Mucosa of rectum (tissue), 2 donors: Measurements from ENCODE around the gene AGAP9.
"Not testable (repeated sequence)": the region's sequence is repeated elsewhere in the genome, so short reads cannot be mapped to it uniquely, and the experiment has no call there.

ENCODE experiments used
- H3K27ac ChIP-seq, 2 donors: one replicate each; pipeline ENCODE4 v1.7.0; 2013; ENCODE audit warnings: inconsistent platforms in 2 of 2, low read depth in 2 of 2, low read length in 2 of 2
- H3K27me3 ChIP-seq, 2 donors: one replicate each; pipeline ENCODE4 v1.7.0; 2013; ENCODE audit warnings: low read length in 2 of 2; ENCODE audit not compliant: control insufficient read depth in 2 of 2, insufficient read depth in 2 of 2
- H3K36me3 ChIP-seq, 2 donors: one replicate each; pipeline ENCODE4 v1.7.0; 2013; ENCODE audit warnings: low read length in 2 of 2; ENCODE audit not compliant: control insufficient read depth in 2 of 2, insufficient read depth in 2 of 2
- H3K4me1 ChIP-seq, 2 donors: one replicate each; pipeline ENCODE4 v1.7.0; 2013; ENCODE audit warnings: low read length in 2 of 2, mild to moderate bottlenecking in 1 of 2; ENCODE audit not compliant: control insufficient read depth in 2 of 2, insufficient read depth in 2 of 2
- H3K4me3 ChIP-seq, 2 donors: one replicate each; pipeline ENCODE4 v1.7.0; 2013; ENCODE audit warnings: low read length in 2 of 2
- H3K9ac ChIP-seq, 2 donors: one replicate each; pipeline ENCODE4 v1.7.0; 2013; ENCODE audit warnings: low read length in 2 of 2, low read depth in 1 of 2, mild to moderate bottlenecking in 1 of 2
- H3K9me3 ChIP-seq, 2 donors: one replicate each; pipeline ENCODE4 v1.7.0; 2013; ENCODE audit warnings: low read length in 2 of 2; ENCODE audit not compliant: control insufficient read depth in 2 of 2
- donor health status: healthy.
- donor health status: Normal muscosa, but diverticular disease.

The AGAP9 gene

GRCh38 chr10:47457826-47458225, 65.6 kb downstream of the AGAP9 start:
- Histone ChIP-seq H3K4me1 (no peaks in the 10 kb centered on the region), H3K9me3 (no peaks in the 10 kb centered on the region), H3K9ac (no peak overlapping the region)

GRCh38 chr10:47457528-47457820, 66.0 kb downstream of the AGAP9 start:
- Histone ChIP-seq H3K36me3 (no peaks in the 10 kb centered on the region), H3K27ac (no peak overlapping the region), H3K27me3 (no peaks in the 10 kb centered on the region), H3K9ac (no peak overlapping the region), H3K4me3 (no peak overlapping the region), H3K4me1 (no peaks in the 10 kb centered on the region), H3K9me3 (no peaks in the 10 kb centered on the region)

More at GRCh38 chr10:47457826-47458225, 65.6 kb downstream of the AGAP9 start:
- Histone ChIP-seq H3K36me3 (no peaks in the 10 kb centered on the region), H3K27ac (no peak overlapping the region), H3K27me3 (no peaks in the 10 kb centered on the region), H3K4me3 (no peak overlapping the region)

GRCh38 chr10:47456794-47457527, 66.5 kb downstream of the AGAP9 start:
- no peak overlapping the region for H3K9ac ChIP-seq
- H3K27ac ChIP-seq = no peak overlapping the region
- H3K4me1 ChIP-seq = no peaks in the 10 kb centered on the region
- H3K4me3 ChIP-seq = no peak overlapping the region
- H3K9me3 ChIP-seq = no peaks in the 10 kb centered on the region
- H3K36me3 ChIP-seq = no peaks in the 10 kb centered on the region
- peaks cover 0 to 3% of the 10 kb centered on the region in 2 donors for H3K27me3 ChIP-seq

- no peak overlapping the region for H3K9ac ChIP-seq
- H3K36me3 ChIP-seq = no peaks in the 10 kb centered on the region
- H3K27ac ChIP-seq = no peak overlapping the region
Observed at GRCh38 chr10:47456079-47456785, 67.2 kb downstream of the AGAP9 start.

GRCh38 chr10:47455350-47456078, 67.9 kb downstream of the AGAP9 start:
- H3K9ac ChIP-seq, H3K27me3 ChIP-seq, H3K4me3 ChIP-seq, H3K27ac ChIP-seq, H3K4me1 ChIP-seq, H3K9me3 ChIP-seq, H3K36me3 ChIP-seq: not testable (repeated sequence)

More at GRCh38 chr10:47456079-47456785, 67.2 kb downstream of the AGAP9 start:
- H3K27me3 ChIP-seq = peaks cover 0 to 3% of the 10 kb centered on the region in 2 donors
- no peaks in the 10 kb centered on the region for H3K9me3 ChIP-seq
- no peak overlapping the region for H3K4me3 ChIP-seq
- no peaks in the 10 kb centered on the region for H3K4me1 ChIP-seq

GRCh38 chr10:47454780-47455058, 68.7 kb downstream of the AGAP9 start:
- Histone ChIP-seq H3K9me3 (no peaks in the 10 kb centered on the region), H3K36me3 (no peaks in the 10 kb centered on the region), H3K4me1 (no peaks in the 10 kb centered on the region)

GRCh38 chr10:47454008-47454779, 69.2 kb downstream of the AGAP9 start:
- Histone ChIP-seq H3K27me3 (peaks cover 0 to 3% of the 10 kb centered on the region in 2 donors), H3K36me3 (no peaks in the 10 kb centered on the region), H3K9ac (no peak overlapping the region), H3K9me3 (no peaks in the 10 kb centered on the region), H3K4me3 (no peak overlapping the region), H3K4me1 (no peaks in the 10 kb centered on the region), H3K27ac (no peak overlapping the region)

More at GRCh38 chr10:47454780-47455058, 68.7 kb downstream of the AGAP9 start:
- H3K4me3 ChIP-seq = no peak overlapping the region
- no peak overlapping the region for H3K27ac ChIP-seq
- H3K9ac ChIP-seq = no peak overlapping the region
- peaks cover 0 to 3% of the 10 kb centered on the region in 2 donors for H3K27me3 ChIP-seq

- H3K27ac ChIP-seq = no peak overlapping the region
- no peaks in the 10 kb centered on the region for H3K36me3 ChIP-seq
- no peak overlapping the region for H3K9ac ChIP-seq
- H3K4me3 ChIP-seq = no peak overlapping the region
- peaks cover 0 to 3% of the 10 kb centered on the region in 2 donors for H3K27me3 ChIP-seq
- H3K9me3 ChIP-seq = no peaks in the 10 kb centered on the region
- no peaks in the 10 kb centered on the region for H3K4me1 ChIP-seq
Observed at GRCh38 chr10:47453141-47454007, 70.1 kb downstream of the AGAP9 start.

GRCh38 chr10:47452495-47453140, 70.8 kb downstream of the AGAP9 start:
- Histone ChIP-seq H3K4me1 (no peaks in the 10 kb centered on the region), H3K9me3 (no peaks in the 10 kb centered on the region), H3K27me3 (peaks cover 0 to 3% of the 10 kb centered on the region in 2 donors), H3K27ac (no peak overlapping the region), H3K9ac (no peak overlapping the region), H3K36me3 (no peaks in the 10 kb centered on the region), H3K4me3 (no peak overlapping the region)
